ENCODE measurements around the gene ATOSA. TPM values are rescaled to one million over a fixed set of nuclear protein-coding genes. Genes with fewer than 3 reads are reported as not detected.

ATOSA gene, protein sequence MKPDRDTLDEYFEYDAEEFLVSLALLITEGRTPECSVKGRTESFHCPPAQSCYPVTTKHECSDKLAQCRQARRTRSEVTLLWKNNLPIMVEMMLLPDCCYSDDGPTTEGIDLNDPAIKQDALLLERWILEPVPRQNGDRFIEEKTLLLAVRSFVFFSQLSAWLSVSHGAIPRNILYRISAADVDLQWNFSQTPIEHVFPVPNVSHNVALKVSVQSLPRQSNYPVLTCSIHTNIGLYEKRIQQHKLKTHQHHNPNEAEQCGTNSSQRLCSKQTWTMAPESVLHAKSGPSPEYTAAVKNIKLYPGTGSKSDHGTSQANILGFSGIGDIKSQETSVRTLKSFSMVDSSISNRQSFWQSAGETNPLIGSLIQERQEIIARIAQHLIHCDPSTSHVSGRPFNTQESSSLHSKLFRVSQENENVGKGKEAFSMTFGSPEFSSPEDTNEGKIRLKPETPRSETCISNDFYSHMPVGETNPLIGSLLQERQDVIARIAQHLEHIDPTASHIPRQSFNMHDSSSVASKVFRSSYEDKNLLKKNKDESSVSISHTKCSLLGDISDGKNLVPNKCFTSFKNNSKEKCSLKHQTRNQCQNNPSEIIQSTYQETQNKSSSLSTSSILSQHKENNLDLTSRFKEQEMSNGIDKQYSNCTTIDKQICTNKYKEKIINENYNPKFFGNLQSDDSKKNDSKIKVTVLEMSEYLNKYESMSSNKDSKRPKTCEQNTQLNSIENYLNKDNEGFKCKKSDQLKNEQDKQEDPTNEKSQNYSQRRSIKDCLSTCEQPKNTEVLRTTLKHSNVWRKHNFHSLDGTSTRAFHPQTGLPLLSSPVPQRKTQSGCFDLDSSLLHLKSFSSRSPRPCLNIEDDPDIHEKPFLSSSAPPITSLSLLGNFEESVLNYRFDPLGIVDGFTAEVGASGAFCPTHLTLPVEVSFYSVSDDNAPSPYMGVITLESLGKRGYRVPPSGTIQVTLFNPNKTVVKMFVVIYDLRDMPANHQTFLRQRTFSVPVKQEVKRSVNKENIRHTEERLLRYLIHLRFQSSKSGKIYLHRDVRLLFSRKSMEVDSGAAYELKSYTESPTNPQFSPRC
- 7.5 and 16.9 TPM in 2 replicates for total RNA-seq

GRCh38 chr15:52679232-52680040 lies at the start of gene ATOSA:
TSS of gene ATOSA (minus strand) at chr15:52679388. CDS start at chr15:52678021, 1,367 bp downstream.

Other genes starting within 250 kb of the ATOSA start
- 8.3 and 23.5 TPM in 2 replicates for gene MYO5A, start 150.5 kb downstream of the ATOSA start, total RNA-seq
- 59.0 and 76.4 TPM in 2 replicates for gene ARPP19, start 110.4 kb downstream of the ATOSA start, total RNA-seq
- not detected in 2 replicates for gene ONECUT1, start 110.9 kb upstream of the ATOSA start, total RNA-seq

All from pericardium fibroblast (primary cell).